ENCODE measurements around the gene GSG1L.

Gene GSG1L

GRCh38 chr16:27785307-27785678 is 278.2 kb downstream of the GSG1L start:
- TF ChIP-seq EZH2phosphoT487 (conservative IDR thresholded peaks at IDR 0.05; ENCODE audit: low read length), result no peak
- TF ChIP-seq CTCF (IDR thresholded peaks at IDR 0.05; ENCODE audit: insufficient read depth, low read length, poor library complexity, severe bottlenecking), result no peak
- H3K4me3 ChIP-seq (ENCODE audit: insufficient read depth, low read length, poor library complexity, severe bottlenecking), result no peak overlapping the region
- H3K4me2 ChIP-seq (ENCODE audit: low read depth, low read length, poor library complexity, severe bottlenecking), result no peak overlapping the region
- no peaks in the 10 kb centered on the region for H3K27me3 ChIP-seq (ENCODE audit: low read length)
- H3K27ac ChIP-seq (ENCODE audit: low read depth, low read length), result no peak overlapping the region
- no peaks in the 10 kb centered on the region for H3K36me3 ChIP-seq (ENCODE audit: low read length)
- H4K20me1 ChIP-seq (ENCODE audit: low read depth, low read length), result no peaks in the 10 kb centered on the region
- no peak overlapping the region for H3K9ac ChIP-seq (ENCODE audit: low read length)
- no peaks in the 10 kb centered on the region for H3K9me3 ChIP-seq (ENCODE audit: insufficient read depth, low read length)
- no peaks in the 10 kb centered on the region for H3K79me2 ChIP-seq (ENCODE audit: insufficient read depth, low read length)
- H3F3A ChIP-seq (ENCODE audit: insufficient read depth), result no peaks in the 10 kb centered on the region
- H3K9me2 ChIP-seq (replicated peaks; ENCODE audit: insufficient read depth, low read length), result no peaks in the 10 kb centered on the region
- H2AFZ ChIP-seq (ENCODE audit: low read depth, low read length, severe bottlenecking), result no peak overlapping the region

GRCh38 chr16:27784351-27785306 is 278.9 kb downstream of the GSG1L start:
- H3F3A ChIP-seq (ENCODE audit: insufficient read depth), result no peaks in the 10 kb centered on the region
- no peaks in the 10 kb centered on the region for H4K20me1 ChIP-seq (ENCODE audit: low read depth, low read length)
- H3K9me2 ChIP-seq (replicated peaks; ENCODE audit: insufficient read depth, low read length), result no peaks in the 10 kb centered on the region
- TF ChIP-seq EZH2phosphoT487 (conservative IDR thresholded peaks at IDR 0.05; ENCODE audit: low read length) (no peak), CTCF (IDR thresholded peaks at IDR 0.05; ENCODE audit: insufficient read depth, low read length, poor library complexity, severe bottlenecking) (no peak)
- H3K27ac ChIP-seq (ENCODE audit: low read depth, low read length), result no peak overlapping the region
- no peaks in the 10 kb centered on the region for H3K9me3 ChIP-seq (ENCODE audit: insufficient read depth, low read length)
- H3K27me3 ChIP-seq (ENCODE audit: low read length), result no peaks in the 10 kb centered on the region
- no peaks in the 10 kb centered on the region for H3K36me3 ChIP-seq (ENCODE audit: low read length)
- no peak overlapping the region for H3K4me2 ChIP-seq (ENCODE audit: low read depth, low read length, poor library complexity, severe bottlenecking)
- H2AFZ ChIP-seq (ENCODE audit: low read depth, low read length, severe bottlenecking), result no peak overlapping the region
- H3K79me2 ChIP-seq (ENCODE audit: insufficient read depth, low read length), result no peaks in the 10 kb centered on the region
- H3K9ac ChIP-seq (ENCODE audit: low read length), result no peak overlapping the region
- H3K4me3 ChIP-seq (ENCODE audit: insufficient read depth, low read length, poor library complexity, severe bottlenecking), result no peak overlapping the region

GRCh38 chr16:27781981-27782880 is 281.3 kb downstream of the GSG1L start:
- H3K36me3 ChIP-seq (ENCODE audit: low read length), result no peaks in the 10 kb centered on the region
- no peak overlapping the region for H3K4me3 ChIP-seq (ENCODE audit: insufficient read depth, low read length, poor library complexity, severe bottlenecking)
- no peak overlapping the region for H3K4me2 ChIP-seq (ENCODE audit: low read depth, low read length, poor library complexity, severe bottlenecking)
- H2AFZ ChIP-seq (ENCODE audit: low read depth, low read length, severe bottlenecking), result no peak overlapping the region
- no peaks in the 10 kb centered on the region for H3K27me3 ChIP-seq (ENCODE audit: low read length)
- no peak overlapping the region for H3K9ac ChIP-seq (ENCODE audit: low read length)
- H3F3A ChIP-seq (ENCODE audit: insufficient read depth), result no peaks in the 10 kb centered on the region
- no peak for TF ChIP-seq CTCF (IDR thresholded peaks at IDR 0.05; ENCODE audit: insufficient read depth, low read length, poor library complexity, severe bottlenecking)
- TF ChIP-seq EZH2phosphoT487 (conservative IDR thresholded peaks at IDR 0.05; ENCODE audit: low read length), result no peak
- H3K9me3 ChIP-seq (ENCODE audit: insufficient read depth, low read length), result no peaks in the 10 kb centered on the region
- no peaks in the 10 kb centered on the region for H3K9me2 ChIP-seq (replicated peaks; ENCODE audit: insufficient read depth, low read length)
- no peaks in the 10 kb centered on the region for H4K20me1 ChIP-seq (ENCODE audit: low read depth, low read length)
- no peak overlapping the region for H3K27ac ChIP-seq (ENCODE audit: low read depth, low read length)
- no peaks in the 10 kb centered on the region for H3K79me2 ChIP-seq (ENCODE audit: insufficient read depth, low read length)
